OCI-M2 (cell line): ENCODE measurements around the gene NTN1.
"Not testable (repeated sequence)": the region's sequence is repeated elsewhere in the genome, so short reads cannot be mapped to it uniquely, and the experiment has no call there.

ENCODE experiments used
- DNase-seq: peaks from one replicate; lab custom pipeline; 2025; ENCODE audit not compliant: unreplicated experiment; lab: John Stamatoyannopoulos, UW

Gene NTN1

GRCh38 chr17:9151091-9151490 is 129.8 kb downstream of the NTN1 start:
- DNase-seq, result no peak

- not testable (repeated sequence) for DNase-seq
Measured at GRCh38 chr17:9151740-9152139, 130.4 kb downstream of the NTN1 start.

- no peak for DNase-seq
Measured at GRCh38 chr17:9158544-9159452, 137.5 kb downstream of the NTN1 start.

GRCh38 chr17:9162275-9162985 is 141.1 kb downstream of the NTN1 start:
- DNase-seq, result no peak

GRCh38 chr17:9166788-9167187 is 145.5 kb downstream of the NTN1 start:
- DNase-seq, result no peak

- no peak for DNase-seq
Measured at GRCh38 chr17:9167379-9167778, 146.1 kb downstream of the NTN1 start.

- no peak for DNase-seq
Measured at GRCh38 chr17:9169116-9169515, 147.8 kb downstream of the NTN1 start.

GRCh38 chr17:9170336-9170735 is 149.0 kb downstream of the NTN1 start:
- DNase-seq, result no peak

GRCh38 chr17:9170853-9171252 is 149.5 kb downstream of the NTN1 start:
- no peak for DNase-seq

GRCh38 chr17:9173386-9173983 is 152.2 kb downstream of the NTN1 start:
- DNase-seq, result no peak

GRCh38 chr17:9174312-9174711 is 153.0 kb downstream of the NTN1 start:
- no peak for DNase-seq

GRCh38 chr17:9174779-9175574 is 153.7 kb downstream of the NTN1 start:
- no peak for DNase-seq

GRCh38 chr17:9175700-9176467 is 154.6 kb downstream of the NTN1 start:
- DNase-seq, result no peak

- DNase-seq, result no peak
Measured at GRCh38 chr17:9177212-9177611, 155.9 kb downstream of the NTN1 start.

GRCh38 chr17:9178319-9178718 is 157.0 kb downstream of the NTN1 start:
- DNase-seq, result no peak

GRCh38 chr17:9179602-9180001 is 158.3 kb downstream of the NTN1 start:
- DNase-seq, result no peak

GRCh38 chr17:9181640-9182039 is 160.3 kb downstream of the NTN1 start:
- no peak for DNase-seq

GRCh38 chr17:9183306-9183705 is 162.0 kb downstream of the NTN1 start:
- no peak for DNase-seq

- no peak for DNase-seq
Measured at GRCh38 chr17:9185142-9185541, 163.8 kb downstream of the NTN1 start.

- DNase-seq, result no peak
Measured at GRCh38 chr17:9185688-9186284, 164.5 kb downstream of the NTN1 start.
